Lower leg skin (tissue), 4 donors: Measurements from ENCODE around the gene RBL2. TPM values are rescaled to one million over a fixed set of nuclear protein-coding genes. Genes with fewer than 3 reads are reported as not detected.
"Not testable (repeated sequence)": the region's sequence is repeated elsewhere in the genome, so short reads cannot be mapped to it uniquely, and the experiment has no call there.

Experiments
- DNase-seq, 2 donors: peaks; one replicate each; pipeline ENCODE4 v3.0.0-alpha.2; 2019; ENCODE audit warnings: low spot score in 2 of 2
- H3K4me3 ChIP-seq: fragments of 200-600 bp; sonication (generic); 2 replicates; pipeline ENCODE4 v1.5.1; 2017; ENCODE audit warnings: mild to moderate bottlenecking, low read depth; ENCODE audit not compliant: poor library complexity, severe bottlenecking
- POLR2A ChIP-seq, 2 donors: fragments of 450-650 bp; IDR thresholded peaks; one replicate each; pipeline ENCODE4 v1.6.1; 2016 to 2017; ENCODE audit warnings: antibody characterized with exemption in 2 of 2, mild to moderate bottlenecking in 1 of 2, moderate library complexity in 1 of 2
- WGBS, 2 donors: methylation state at CpG; one replicate each; pipeline ENCODE4 v1.1.5; 2018; 5-methylcytosine and 5-hydroxymethylcytosine counted together
- intact Hi-C: fragments of 100-400 bp; cut with DNase I; formaldehyde crosslinking; loops from one replicate; pipeline ENCODE4 v1.15.0; 2023; ENCODE audit warnings: low total_unique reads
- total RNA-seq, 4 donors: library from RNA; depleted of rRNA; stranded (reverse); fragments of >200 nt; gene quantifications; one replicate each; pipeline ENCODE4 v1.1.0, GENCODE V29; 2016
- TF ChIP-seq, protein P1 (sequence below), 3 donors: fragments of 450-650 bp; IDR thresholded peaks; one replicate each; pipeline ENCODE4 v1.5.1; 2016; ENCODE audit warnings: antibody characterized with exemption in 3 of 3, mild to moderate bottlenecking in 3 of 3, moderate library complexity in 2 of 3

The RBL2 gene
- total RNA-seq, 4 donors from 2014 or later = 66.7 to 85.7 (median 75.2) TPM

DNA sequence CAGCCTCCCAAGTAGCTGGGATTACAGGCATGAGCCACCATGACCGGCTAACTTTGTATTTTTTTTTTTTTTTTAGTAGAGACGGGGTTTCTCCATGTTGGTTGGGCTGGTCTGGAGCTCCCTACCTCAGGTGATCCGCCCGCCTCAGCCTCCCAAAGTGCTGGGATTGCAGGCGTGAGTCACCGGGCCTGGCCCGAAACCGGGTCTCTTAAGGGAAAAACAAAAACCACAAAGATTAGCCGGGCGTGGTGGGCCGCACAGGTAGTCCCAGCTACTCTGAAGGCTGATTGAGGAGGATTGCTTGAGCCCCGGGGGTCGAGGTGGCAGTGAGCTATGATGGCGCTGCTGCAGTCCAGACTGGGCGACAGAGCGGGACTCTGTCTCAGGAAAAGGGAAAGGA is 19.9 kb upstream of the RBL2 start:
- 92% methylated on average over 16 of the region's 16 CpGs for WGBS, 2 donors
- DNase-seq = no peak
- intact Hi-C loops = no loop called here
- TF ChIP-seq, protein P1, sequence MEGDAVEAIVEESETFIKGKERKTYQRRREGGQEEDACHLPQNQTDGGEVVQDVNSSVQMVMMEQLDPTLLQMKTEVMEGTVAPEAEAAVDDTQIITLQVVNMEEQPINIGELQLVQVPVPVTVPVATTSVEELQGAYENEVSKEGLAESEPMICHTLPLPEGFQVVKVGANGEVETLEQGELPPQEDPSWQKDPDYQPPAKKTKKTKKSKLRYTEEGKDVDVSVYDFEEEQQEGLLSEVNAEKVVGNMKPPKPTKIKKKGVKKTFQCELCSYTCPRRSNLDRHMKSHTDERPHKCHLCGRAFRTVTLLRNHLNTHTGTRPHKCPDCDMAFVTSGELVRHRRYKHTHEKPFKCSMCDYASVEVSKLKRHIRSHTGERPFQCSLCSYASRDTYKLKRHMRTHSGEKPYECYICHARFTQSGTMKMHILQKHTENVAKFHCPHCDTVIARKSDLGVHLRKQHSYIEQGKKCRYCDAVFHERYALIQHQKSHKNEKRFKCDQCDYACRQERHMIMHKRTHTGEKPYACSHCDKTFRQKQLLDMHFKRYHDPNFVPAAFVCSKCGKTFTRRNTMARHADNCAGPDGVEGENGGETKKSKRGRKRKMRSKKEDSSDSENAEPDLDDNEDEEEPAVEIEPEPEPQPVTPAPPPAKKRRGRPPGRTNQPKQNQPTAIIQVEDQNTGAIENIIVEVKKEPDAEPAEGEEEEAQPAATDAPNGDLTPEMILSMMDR (IDR thresholded peaks at IDR 0.05) = no peak
- no peak for TF ChIP-seq POLR2A (IDR thresholded peaks at IDR 0.05)
- no peak overlapping the region for H3K4me3 ChIP-seq

DNA sequence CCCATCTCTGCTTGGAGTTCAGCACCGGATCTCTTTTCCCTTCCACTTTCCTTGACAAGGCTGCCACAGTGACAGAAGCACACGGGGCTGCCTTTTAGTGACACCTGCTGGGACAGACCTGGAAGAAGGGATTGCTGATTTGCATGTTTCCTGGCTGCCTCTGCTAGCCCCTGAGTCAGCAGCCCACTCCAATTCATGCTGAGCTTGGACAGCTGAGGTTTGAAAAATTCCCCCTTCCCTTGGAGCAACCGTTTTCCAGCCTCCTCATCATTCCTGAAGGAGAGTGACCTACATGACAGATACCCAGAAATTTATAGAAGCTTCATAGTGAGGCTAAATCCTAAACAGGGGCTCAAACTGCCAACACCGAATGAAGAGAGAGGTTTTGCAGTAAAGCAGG is 18.8 kb upstream of the RBL2 start:
- no peak overlapping the region for H3K4me3 ChIP-seq
- intact Hi-C loops = no loop called here
- 6 to 10% methylated on average over 4 of the region's 4 CpGs for WGBS, 2 donors
- TF ChIP-seq, protein P1 (IDR thresholded peaks at IDR 0.05) = no peak
- TF ChIP-seq POLR2A (IDR thresholded peaks at IDR 0.05) = no peak
- no peak for DNase-seq

DNA sequence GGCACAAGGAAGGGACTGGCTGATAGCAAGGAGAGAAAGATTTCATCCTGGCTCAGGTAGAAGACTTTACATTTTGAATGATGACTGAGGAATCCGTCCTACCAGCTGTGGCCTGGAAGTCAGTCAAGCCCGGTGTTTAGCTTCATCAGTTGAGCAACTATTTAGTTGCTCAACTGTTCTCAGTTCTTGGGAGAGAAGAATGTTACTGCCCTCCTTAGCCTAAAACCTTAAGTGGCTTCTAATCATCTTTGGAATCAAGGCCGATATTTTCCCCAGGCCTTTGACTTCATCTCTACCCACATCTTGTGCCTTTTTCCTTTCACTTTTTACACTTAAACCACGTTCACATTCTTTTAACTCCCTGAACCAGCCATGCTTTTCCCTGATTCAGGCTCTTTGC is 17.3 kb upstream of the RBL2 start:
- no peak overlapping the region for H3K4me3 ChIP-seq
- DNase-seq = no peak
- WGBS, 2 donors = 49 to 50% methylated on average over 4 of the region's 4 CpGs
- no peak for TF ChIP-seq POLR2A (IDR thresholded peaks at IDR 0.05)
- TF ChIP-seq, protein P1 (IDR thresholded peaks at IDR 0.05) = no peak
- intact Hi-C loops = no loop called here

DNA sequence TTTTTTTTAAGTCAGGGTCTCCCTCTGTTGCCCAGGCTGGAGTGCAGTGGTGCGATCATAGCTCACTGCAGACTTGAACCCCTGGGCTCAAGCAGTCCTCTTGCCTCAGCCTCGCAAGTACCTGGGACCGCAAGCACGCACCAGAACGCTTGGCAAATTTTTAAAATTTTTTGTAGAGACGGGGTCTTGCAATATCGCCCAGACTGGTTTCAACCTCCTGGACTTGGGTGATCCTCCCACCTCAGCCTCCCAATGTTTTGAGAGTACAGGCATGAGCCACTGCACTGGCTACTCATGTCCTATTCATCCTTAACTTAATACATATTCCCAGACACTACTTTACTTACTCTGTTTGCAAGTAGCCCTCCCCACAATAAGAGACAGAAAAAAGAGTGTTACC is 16.3 kb upstream of the RBL2 start:
- H3K4me3 ChIP-seq = no peak overlapping the region
- TF ChIP-seq, protein P1 (IDR thresholded peaks at IDR 0.05) = no peak
- no peak for TF ChIP-seq POLR2A (IDR thresholded peaks at IDR 0.05)
- 95 to 97% methylated on average over 7 of the region's 7 CpGs for WGBS, 2 donors
- no peak for DNase-seq
- intact Hi-C loops = no loop called here

DNA sequence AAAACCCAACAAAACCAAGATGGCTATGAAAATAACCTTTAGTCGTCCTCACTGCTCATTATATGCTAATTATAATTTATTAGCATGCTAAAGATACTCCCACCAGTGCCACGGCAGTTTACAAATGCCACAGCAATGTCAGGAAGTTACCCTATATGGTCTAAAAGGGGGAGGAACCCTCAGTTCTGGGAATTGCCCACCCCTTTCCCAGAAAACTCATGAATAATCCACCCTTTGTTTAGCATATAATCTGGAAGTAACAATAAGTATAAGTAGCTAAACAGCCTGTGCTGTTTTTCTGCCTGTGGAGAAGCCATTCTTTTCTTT is 14.9 kb upstream of the RBL2 start:
- H3K4me3 ChIP-seq, DNase-seq, intact Hi-C loops: not testable (repeated sequence)
- 22 to 28% methylated on average over 2 of the region's 2 CpGs for WGBS, 2 donors

DNA sequence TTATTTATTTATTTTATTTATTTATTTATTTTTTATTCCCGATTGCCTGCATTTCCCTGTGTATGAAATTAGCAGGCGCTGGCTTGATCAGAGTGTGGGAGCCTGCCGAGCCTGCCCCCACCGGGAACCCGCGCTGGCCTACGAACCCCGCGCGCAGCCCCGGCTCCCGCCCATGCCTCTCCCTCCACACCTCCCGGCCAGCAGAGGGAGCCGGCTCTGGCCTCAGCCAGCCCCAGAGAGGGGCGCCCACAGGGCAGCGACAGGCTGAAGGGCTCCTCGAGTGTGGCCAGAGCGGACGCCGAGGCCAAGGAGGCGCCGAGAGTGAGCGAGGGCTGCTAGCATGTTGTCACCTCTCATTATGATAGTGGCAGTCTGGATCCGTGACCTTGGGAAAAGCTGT is 13.0 kb upstream of the RBL2 start:
- no peak for DNase-seq
- 97 to 98% methylated on average over 23 to 24 of the region's 24 CpGs for WGBS, 2 donors
- intact Hi-C loops = no loop called here
- TF ChIP-seq, protein P1 (IDR thresholded peaks at IDR 0.05) = no peak
- TF ChIP-seq POLR2A (IDR thresholded peaks at IDR 0.05) = no peak
- H3K4me3 ChIP-seq = no peak overlapping the region

DNA sequence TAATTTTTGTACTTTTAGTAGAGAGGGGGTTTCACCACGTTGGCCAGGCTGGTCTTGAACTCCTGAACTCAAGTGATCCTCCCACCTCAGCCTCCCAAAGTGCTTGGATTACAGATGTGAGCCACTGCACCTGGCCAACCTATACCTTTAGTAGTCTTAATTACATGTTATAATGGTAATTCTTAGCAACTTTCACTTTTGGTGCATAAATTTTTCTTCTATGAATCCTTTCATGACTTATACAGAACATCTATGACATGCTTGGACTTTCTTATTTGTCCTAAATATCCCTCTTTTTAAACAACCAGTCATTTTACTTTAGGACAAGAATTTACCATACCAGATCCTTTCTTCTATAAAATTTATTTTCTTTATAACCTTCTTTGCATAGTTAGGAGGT is 10.3 kb upstream of the RBL2 start:
- DNase-seq, intact Hi-C loops, H3K4me3 ChIP-seq: not testable (repeated sequence)
- WGBS, 2 donors = 88 to 92% methylated on average over 1 of the region's 1 CpG
